AG04450 (cell line): ENCODE results near the gene SIM2. TPM values are rescaled to one million over a fixed set of nuclear protein-coding genes. Genes with fewer than 3 reads are reported as not detected.

Experiments
- CTCF ChIA-PET: fragments of 300-600, 350-600 bp; formaldehyde crosslinking; extraction: SDS; loops from one replicate; lab custom pipeline; 2022; ENCODE audit warnings: antibody characterized with exemption, inconsistent platforms; lab: Charles Lee
- POLR2A ChIA-PET: fragments of 350-600 bp; formaldehyde crosslinking; extraction: SDS; loops from one replicate; lab custom pipeline; 2021; ENCODE audit warnings: antibody characterized with exemption, inconsistent platforms; lab: Yijun Ruan, JAX
- DNase-seq: peaks from one replicate; pipeline ENCODE4 v3.0.0-alpha.2; 2011; ENCODE audit warnings: low read depth, low spot score
- H3K27ac ChIP-seq: one replicate; pipeline ENCODE4 v1.5.1; 2012; ENCODE audit warnings: low read depth, low read length, control low read depth
- H3K27me3 ChIP-seq: one replicate; pipeline ENCODE4 v1.6.0; 2012; ENCODE audit warnings: low read length; ENCODE audit not compliant: control insufficient read depth, insufficient read depth
- H3K4me3 ChIP-seq: 2 replicates; pipeline ENCODE4 v1.5.1; 2011; ENCODE audit warnings: mild to moderate bottlenecking, low read depth, low read length, control low read depth
- H3K9me3 ChIP-seq: 2 replicates; pipeline ENCODE4 v1.5.1; 2012; ENCODE audit warnings: low read length; ENCODE audit not compliant: control insufficient read depth, insufficient read depth
- CTCF ChIP-seq: IDR thresholded peaks from 2 replicates; pipeline ENCODE4 v1.5.1; 2011; ENCODE audit warnings: low read depth, low read length, control low read depth, inconsistent platforms
- polyA plus RNA-seq: library from polyadenylated mRNA; depleted of rRNA; stranded (reverse); fragments of >200 nt; gene quantifications from 2 replicates; pipeline ENCODE4 v1.2.3, GENCODE V29; 2011

Gene SIM2
- polyA plus RNA-seq, 1 experiment, result 0.46 TPM

- H3K9me3 ChIP-seq, result peaks cover 2% of the 10 kb centered on the region; the same call in 1 of the 2 replicates
- no peak overlapping the region for H3K27ac ChIP-seq
- TF ChIP-seq CTCF, result no peak
- H3K4me3 ChIP-seq, result no peak overlapping the region
- DNase-seq, result no peak
- ChIA-PET POLR2A (no interaction called here), CTCF (no interaction called here)
- peaks cover 55% of the 10 kb centered on the region for H3K27me3 ChIP-seq
Measured at GRCh38 chr21:36728371-36729111, 29.6 kb downstream of the SIM2 start.

- Histone ChIP-seq H3K9me3 (peaks cover 2% of the 10 kb centered on the region; the same call in 1 of the 2 replicates), H3K27ac (no peak overlapping the region), H3K27me3 (peaks cover 60% of the 10 kb centered on the region), H3K4me3 (no peak overlapping the region)
- no peak for TF ChIP-seq CTCF
- POLR2A ChIA-PET, result no interaction called here
- no peak for DNase-seq
- CTCF ChIA-PET, result no interaction called here
Measured at GRCh38 chr21:36729310-36729970, 30.5 kb downstream of the SIM2 start.

GRCh38 chr21:36730291-36731281 is 31.7 kb downstream of the SIM2 start:
- no peak for TF ChIP-seq CTCF
- CTCF ChIA-PET, result no interaction called here
- Histone ChIP-seq H3K4me3 (no peak overlapping the region), H3K27me3 (peaks cover 62% of the 10 kb centered on the region), H3K27ac (no peak overlapping the region), H3K9me3 (peaks cover 9% of the 10 kb centered on the region)
- DNase-seq, result no peak
- POLR2A ChIA-PET, result no interaction called here

- ChIA-PET POLR2A (no interaction called here), CTCF (no interaction called here)
- Histone ChIP-seq H3K4me3 (no peak overlapping the region), H3K9me3 (peaks cover 9% of the 10 kb centered on the region), H3K27me3 (peaks cover 58% of the 10 kb centered on the region), H3K27ac (no peak overlapping the region)
- DNase-seq, result no peak
- TF ChIP-seq CTCF, result no peak
Measured at GRCh38 chr21:36732217-36732616, 33.3 kb downstream of the SIM2 start.
